ENCODE data around the gene GNG7.

- no peak for TF ChIP-seq CTCF (IDR thresholded peaks at IDR 0.05; ENCODE audit: low read depth, low read length, poor library complexity, severe bottlenecking)
- TF ChIP-seq EZH2phosphoT487 (IDR thresholded peaks at IDR 0.05; ENCODE audit: borderline replicate concordance, low read length): no peak
Measured at GRCh38 chr19:2706251-2706650, 3.8 kb upstream of the GNG7 start.

Data from DOHH2 (cell line).